ENCODE measurements around the gene KRT32.
"Not testable (repeated sequence)": the region's sequence is repeated elsewhere in the genome, so short reads cannot be mapped to it uniquely, and the experiment has no call there.

Gene KRT32

DNA sequence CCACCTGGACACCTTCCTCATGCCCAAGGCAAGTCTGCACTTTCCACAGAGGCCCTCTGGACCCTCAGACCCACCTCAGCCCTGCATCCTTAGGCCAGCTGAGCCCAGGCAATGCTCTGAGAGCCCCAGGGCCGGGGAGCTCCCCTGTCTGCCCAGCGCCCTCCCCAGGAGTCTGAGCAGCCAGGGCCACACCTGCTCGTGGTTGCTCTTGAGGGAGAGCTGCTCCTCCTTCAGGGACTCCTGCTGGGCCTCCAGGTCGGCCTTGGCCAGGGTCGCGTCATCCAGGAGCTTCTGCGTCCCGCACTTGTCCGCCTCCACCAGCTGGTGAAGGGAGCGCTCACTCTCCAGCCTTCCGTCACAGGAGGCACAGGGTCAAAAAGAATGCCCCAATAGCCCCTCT, 44.6 kb downstream of the KRT32 start:
- DNase-seq, result not testable (repeated sequence)

DNA sequence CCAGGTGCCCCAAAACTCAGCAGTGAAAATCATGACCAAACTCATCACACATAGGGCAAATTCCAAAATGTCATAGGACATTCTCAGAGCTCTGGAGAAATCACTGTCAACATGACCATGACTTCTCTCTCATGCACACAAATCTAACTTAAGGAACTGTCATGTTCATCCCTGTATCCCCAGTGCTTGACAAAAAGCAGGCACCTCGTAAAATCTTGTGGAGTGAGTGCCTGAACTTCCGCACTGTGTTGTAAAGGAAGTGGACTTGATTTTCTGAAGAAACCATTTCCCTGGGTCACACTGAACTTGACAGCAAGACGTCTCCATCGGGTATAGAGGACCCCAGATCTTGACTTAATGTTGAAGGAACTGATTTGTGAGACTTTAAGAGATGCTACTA, 45.6 kb downstream of the KRT32 start:
- DNase-seq, result no peak

DNA sequence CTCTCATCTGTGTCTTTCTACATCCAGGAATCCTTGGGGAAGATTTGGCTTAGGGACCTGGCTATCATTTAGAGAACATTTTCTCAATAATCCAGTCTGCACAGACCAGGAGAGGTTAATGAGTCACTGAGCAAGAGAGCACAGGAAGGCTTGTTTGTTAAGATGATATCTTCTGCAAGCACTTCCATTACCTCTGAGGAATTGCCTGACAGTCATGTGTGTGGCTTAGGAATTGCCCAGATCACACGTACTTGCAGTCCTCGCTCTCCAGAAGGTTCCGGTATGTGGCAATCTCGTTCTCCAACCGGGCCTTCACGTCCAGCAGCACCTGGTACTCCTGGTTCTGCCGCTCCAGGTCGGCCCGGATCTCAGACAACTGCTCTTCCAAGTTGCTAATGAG, 46.1 kb downstream of the KRT32 start:
- no peak for DNase-seq

DNA sequence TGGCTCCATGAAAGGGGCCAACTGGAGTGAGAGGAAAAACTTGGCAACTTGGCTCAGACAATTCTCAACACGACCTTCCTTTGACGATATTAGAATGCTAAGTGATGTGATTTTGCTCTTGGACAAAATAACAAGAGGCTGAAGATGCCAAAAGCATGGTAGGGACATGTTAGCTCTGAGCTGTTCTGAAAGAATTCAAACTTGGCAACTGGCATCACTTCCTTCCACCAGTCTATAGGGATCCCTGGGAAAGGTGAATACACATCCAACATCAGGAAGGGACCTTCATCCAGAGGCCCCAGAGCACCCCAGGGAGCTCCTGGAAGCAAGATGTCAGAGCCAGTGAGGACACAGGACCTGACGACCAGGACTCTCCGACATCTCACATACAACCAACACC, 47.1 kb downstream of the KRT32 start:
- no peak for DNase-seq

DNA sequence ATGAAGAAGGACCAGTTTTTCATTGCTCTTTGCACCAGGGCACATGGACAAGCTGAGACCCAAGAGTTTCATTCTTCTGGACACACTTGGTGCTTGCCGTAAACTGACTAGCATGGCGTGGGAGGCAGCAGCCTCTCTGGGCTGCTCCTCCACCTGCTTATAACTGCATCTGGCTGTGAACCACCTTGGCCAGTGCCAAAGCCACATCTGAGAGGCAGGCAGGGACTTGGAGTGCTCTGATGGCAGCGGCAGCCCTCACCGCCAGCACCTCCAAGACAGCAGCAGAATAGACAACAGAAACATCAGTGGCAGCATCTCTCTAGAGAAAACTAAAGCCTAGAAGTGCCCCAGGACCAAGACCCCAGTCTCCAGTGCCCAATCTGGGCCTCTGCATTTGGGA, 47.5 kb downstream of the KRT32 start:
- no peak for DNase-seq

DNA sequence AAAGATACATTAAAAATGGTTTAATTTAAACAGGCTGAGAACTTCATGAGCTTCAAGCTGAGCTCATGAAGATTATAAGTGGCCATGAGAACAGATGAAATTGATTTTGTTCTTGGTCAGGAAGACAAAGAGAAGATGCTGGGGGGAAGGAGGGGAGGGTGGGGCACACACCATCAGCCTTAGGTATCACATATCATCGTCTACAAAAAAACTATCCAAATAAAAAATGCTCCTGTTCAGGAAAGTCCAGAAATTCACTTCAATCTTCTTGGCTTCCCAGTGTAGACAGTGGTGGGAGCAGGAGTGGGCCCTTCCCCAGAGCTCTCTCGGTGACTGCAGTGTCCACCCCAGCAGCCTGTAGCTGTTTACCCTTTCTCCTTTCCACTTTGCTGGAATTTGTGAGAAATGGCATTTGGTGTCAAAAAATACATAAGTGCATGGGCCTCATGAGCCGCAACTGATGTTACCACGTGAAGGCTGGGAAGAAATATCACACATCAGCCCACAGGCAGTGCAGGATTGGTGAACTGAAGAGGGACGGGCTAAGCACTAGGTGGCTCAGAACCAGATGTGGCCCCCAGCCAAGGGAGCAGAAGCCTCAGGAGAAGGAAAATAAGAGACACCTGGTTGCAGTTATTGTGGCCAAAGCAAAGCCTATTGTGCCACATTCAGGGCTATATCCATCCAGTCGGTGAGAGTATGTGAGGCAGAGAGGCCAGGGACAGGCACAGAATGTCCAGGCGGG, 48.9 kb downstream of the KRT32 start:
- DNase-seq, result no peak

DNA sequence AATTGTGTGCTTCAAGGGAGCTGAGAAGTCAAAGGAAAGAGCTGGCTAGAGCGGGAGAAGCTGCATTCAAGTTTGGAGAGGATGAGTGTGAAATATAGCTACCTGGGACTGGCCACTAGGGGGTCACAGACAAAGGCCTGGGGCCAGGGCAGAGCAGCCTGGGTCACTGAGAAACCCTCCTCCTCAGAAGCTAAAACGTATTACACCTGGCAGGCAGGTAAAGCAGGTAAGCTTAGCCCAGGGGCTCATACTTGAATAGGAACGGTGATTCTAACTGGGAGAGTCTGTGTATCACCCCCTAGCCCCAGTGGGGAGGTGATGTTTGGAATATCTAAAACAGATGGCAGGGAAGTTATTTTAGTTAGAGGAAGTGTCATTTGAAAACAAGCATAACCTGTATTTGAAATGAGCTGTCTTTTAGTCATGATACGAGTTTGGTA, 49.6 kb downstream of the KRT32 start:
- peak in 1 of 2 experiments; percentile 54 for DNase-seq

DNA sequence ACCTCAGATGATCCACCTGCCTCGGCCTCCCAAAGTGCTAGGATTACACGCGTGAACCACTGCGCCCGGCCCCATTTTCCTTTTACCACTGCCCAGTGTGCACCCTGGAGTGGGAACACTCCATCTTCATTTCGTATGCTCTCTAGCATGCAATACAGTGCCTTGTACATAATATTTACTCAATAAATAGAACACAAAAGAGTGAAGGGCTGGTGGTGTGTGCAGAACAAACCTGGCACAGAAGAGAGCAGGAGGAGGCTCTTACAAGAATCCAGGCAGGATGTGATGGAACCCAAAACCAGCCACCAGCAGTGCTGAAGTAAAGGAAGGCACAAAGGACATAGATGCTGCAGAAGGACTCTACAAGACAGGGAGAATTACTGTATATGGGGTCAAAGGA, 50.1 kb downstream of the KRT32 start:
- no peak for DNase-seq

DNA sequence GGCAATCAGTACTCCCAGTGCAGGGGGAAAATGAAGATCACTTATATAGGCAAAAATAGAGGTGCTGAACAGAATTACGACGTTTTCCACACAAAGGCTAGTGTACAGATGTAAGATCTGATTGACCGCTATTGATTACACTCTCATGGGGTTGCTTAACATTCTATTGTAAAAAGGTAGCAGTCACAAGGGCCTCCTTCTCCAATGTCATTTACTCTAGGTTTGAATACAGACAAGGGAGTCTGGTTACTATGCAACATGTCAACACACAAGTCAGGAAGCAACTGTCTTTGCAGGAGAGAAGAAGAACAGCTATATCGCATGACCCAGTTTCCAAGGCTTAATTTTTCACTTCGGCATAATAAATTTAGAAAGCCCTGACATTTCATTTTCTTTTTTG, 50.7 kb downstream of the KRT32 start:
- no peak for DNase-seq

DNA sequence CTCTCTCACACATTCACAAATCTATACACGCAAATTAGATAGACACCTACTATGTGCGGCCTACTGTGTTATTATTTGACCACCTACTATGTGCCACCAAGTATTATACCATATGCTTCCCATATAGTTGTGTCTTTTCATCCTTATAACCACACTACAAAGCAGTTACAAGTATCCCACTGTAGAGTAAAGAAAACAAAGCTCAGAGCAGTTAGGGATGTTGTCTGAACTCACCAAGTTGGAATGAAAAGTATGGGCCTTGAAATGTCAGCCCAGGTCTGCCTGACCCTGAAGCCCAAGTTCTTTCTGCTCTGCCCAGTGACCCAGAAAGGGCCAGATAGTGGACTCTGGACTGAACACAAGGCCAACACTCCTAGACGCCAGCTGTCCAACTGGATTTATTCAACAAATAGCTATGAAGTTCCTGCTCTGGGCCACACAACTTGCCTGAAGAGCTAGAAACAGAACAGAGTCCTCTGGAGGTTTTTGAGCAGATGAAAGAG, 51.3 kb downstream of the KRT32 start:
- no peak for DNase-seq

DNA sequence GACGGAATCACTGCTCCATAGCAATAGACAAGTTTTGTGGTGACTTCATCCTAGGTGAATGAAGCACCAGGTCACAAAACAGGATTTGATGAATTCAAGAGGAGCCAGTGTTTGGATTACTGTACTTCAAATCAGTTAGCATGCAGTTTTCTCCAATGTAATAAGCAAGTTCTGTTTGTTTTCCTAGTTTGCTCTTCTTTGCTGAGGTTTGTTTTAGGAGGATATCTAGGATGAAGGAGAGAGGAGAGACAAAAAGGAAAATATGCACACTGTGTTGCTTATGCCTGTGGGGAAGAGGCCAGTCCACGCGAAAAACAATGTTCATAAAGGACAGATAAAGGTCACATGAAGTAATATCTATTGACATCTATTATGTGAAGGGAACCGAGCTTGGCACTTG, 51.8 kb downstream of the KRT32 start:
- DNase-seq, result no peak

DNA sequence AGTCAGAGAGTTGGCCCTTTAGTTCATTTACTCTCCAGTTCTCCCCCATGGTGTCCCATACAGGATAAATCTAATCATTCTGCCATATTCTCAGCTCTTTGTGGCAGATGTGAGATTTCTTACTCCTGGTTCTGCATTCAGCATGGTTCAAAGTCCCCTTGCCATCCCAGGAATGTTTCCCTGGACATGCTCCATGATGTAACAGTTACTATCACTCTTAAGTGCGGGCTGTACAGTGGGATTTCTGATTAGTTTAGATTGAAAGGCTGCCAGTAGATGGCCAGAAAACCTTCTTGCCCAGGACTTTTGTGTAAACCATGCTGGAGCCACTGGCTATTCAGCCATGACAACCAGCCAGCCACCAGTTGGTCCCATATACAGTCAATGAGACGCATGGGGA, 53.2 kb downstream of the KRT32 start:
- no peak for DNase-seq

DNA sequence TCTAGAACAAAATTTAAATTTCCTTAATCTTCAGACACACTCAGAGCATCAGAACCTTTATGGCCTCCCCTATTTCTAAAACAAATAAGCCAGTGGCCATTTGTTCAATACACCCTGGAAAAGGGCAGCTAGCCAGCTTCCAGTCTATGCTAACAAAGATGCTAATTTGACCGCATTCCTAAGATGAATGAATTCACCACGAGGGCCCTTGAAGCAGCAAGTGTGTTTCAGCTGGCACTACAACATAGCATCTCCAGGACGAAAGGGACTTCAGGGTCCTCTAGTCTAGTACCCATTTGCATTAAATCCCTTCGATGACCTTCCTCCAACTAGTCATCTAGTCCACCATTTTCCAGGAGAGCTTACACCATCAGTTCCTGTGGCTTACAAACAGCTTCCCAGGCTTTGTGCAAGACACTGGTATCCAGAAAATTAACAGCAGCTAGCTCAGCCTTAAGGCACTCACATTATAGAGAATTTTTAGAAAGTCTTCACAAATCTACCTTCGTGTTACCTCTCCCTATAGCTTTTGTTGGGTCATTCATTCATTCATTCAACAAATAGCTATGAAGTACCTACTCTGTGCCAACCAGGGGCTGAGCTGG, 53.7 kb downstream of the KRT32 start:
- DNase-seq, result no peak

DNA sequence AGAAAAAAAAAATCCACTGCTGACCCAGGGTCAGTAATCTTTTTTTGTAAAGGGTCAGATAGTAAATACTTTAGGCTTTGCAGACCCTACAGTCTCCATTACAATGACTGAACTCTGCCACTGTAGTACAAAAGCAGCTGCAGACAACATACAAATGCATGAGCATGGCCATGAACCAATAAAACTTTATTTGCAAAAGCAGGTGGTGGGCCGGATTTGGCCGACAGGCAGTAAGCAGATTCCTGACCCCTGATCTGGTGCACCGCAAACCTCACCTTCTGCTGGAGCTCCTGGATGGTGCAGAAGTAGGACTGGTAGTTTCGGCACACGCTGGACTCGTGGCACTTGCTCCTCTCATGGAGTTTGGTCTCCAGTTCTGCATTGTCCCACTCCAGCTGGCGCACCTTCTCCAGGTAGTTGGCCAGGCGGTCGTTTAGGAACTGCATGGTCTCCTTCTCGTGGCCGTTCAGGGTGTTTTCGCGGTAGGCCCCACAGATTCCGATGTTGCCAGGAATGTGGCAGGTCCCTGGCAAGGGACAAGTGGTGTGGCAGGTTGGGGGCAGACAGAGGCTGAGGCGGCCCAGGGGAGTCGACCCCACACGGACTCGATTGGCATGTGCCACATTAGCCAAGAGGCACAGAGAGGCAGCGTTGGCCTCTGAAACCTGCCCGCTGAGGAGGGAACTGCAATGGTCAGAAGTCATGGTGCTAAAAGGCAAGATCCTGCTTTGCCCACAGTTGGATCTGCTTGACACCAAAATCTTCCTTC, 55.9 kb downstream of the KRT32 start:
- DNase-seq, result no peak
